ENCODE results near the gene NFATC2. TPM values are rescaled to one million over a fixed set of nuclear protein-coding genes. Genes with fewer than 3 reads are reported as not detected.

Gene NFATC2
- total RNA-seq = 1 to 10 TPM; 6.2 to 7.3 (median 7.2) TPM
- long read RNA-seq, donor 1, partial matches to known transcripts = 0 of 2 reads
- long read RNA-seq, donor 1, other reads (novel, unspliced or antisense) = 2 of 2 reads
- long read RNA-seq, donor 2, partial matches to known transcripts = 0 of 2 reads
- long read RNA-seq, donor 2, other reads (novel, unspliced or antisense) = 2 of 2 reads

GRCh38 chr20:51542571-51543421, at the start of gene NFATC2:
Gene NFATC2, minus strand, starts transcription at chr20:51542719. Its CDS starts 220 bp downstream, at chr20:51542499.
- H3K4me1 ChIP-seq (ENCODE audit: low read depth) = peaks cover 15% of the 10 kb centered on the region
- peak; percentile 64 to 78 (median 77) for DNase-seq
- no peaks in the 10 kb centered on the region for H3K36me3 ChIP-seq (ENCODE audit: low read depth)
- no peaks in the 10 kb centered on the region for H3K9me3 ChIP-seq
- peak; percentile 73 for ATAC-seq
- intact Hi-C loops (cut with DNase I, micrococcal nuclease) = no loop called here
- TF ChIP-seq CTCF (IDR thresholded peaks at IDR 0.05) = no peak
- H3K4me3 ChIP-seq = peak within 1 kb of the TSS; percentile 44

- DNase-seq (no peak), ATAC-seq (no peak)
- Histone ChIP-seq H3K36me3 (ENCODE audit: low read depth) (no peaks in the 10 kb centered on the region), H3K4me1 (ENCODE audit: low read depth) (peaks cover 5% of the 10 kb centered on the region), H3K9me3 (no peaks in the 10 kb centered on the region), H3K4me3 (no peak overlapping the region)
- TF ChIP-seq CTCF (IDR thresholded peaks at IDR 0.05) = no peak
- intact Hi-C loops (cut with DNase I, micrococcal nuclease) = loop anchor here in 1 of 2 donors (5.0 kb wide), 1 partner anchor 210 kb away; no protein-coding TSS in a partner anchor
Measured at GRCh38 chr20:51591871-51592270, 49.4 kb upstream of the NFATC2 start.

DNA sequence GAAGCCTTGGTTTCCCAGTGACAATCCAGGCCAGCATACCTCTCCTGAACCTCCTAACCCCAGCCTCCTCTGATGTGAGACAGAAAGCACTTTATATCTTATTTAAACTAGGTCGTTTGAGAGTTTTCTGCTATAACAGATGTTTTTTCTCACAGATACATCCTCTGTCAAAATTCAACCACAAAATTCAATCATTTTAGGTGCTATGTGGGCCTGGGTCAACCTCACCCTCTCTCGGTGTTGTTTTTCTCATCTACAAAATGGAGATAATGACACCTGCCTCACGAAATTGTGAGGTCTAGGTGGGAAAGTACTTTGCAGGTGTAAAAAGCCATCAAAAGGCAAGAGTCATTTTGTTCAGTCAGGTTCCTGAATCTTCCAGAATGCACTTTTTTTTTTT, 46.2 kb upstream of the NFATC2 start:
- TF ChIP-seq CTCF (IDR thresholded peaks at IDR 0.05) = no peak
- DNase-seq (no peak), ATAC-seq (no peak)
- H3K36me3 ChIP-seq (ENCODE audit: low read depth) = no peaks in the 10 kb centered on the region
- H3K4me3 ChIP-seq = no peak overlapping the region
- intact Hi-C loops (cut with DNase I, micrococcal nuclease) = no loop called here
- H3K9me3 ChIP-seq = no peaks in the 10 kb centered on the region
- H3K4me1 ChIP-seq (ENCODE audit: low read depth) = no peaks in the 10 kb centered on the region

DNA sequence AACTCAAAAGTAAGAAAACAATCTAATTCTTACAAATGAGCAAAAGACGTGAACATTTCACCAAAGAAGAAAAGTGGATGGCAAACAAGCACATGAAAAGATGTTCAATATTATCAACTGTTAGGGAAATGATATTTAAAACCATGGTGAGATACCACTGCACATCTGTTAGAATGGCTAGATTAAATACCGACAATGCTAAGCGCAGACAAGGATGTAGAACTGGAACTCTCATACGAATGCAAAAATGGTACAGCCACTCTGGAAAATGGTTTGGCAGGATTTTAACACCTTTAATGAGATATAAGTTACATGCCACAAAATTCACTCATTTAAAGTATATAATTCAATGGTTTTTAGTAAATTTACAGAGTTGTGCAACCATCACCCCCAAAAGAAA, 44.6 kb upstream of the NFATC2 start:
- H3K4me3 ChIP-seq = no peak overlapping the region
- no peaks in the 10 kb centered on the region for H3K4me1 ChIP-seq (ENCODE audit: low read depth)
- no peaks in the 10 kb centered on the region for H3K36me3 ChIP-seq (ENCODE audit: low read depth)
- no peak for DNase-seq
- H3K9me3 ChIP-seq = no peaks in the 10 kb centered on the region
- intact Hi-C loops (cut with DNase I, micrococcal nuclease) = no loop called here
- TF ChIP-seq CTCF (IDR thresholded peaks at IDR 0.05) = no peak
- ATAC-seq = no peak

DNA sequence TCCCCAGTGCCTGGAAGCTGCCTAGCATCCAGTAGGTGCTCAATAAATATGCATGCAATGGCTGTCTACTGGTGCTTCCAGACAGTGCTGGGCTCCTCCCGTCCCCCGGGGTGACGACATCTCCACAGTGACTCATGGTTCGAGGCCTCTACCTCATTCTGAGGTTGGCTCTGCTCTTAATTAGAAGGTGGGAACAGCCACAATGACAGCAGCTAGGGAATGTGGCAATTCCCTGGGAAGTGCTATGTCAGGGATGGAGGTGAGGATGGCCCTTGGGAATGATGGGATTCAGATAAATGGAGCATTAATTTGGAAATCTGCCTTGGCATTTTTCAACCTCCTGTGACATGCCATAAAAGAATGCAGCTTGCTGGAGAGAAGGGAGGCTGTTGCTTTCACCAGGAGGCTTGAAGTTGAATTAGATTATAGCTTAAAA, 43.5 kb upstream of the NFATC2 start:
- no peak for ATAC-seq
- TF ChIP-seq CTCF (IDR thresholded peaks at IDR 0.05) = no peak
- no peak for DNase-seq
- no peaks in the 10 kb centered on the region for H3K9me3 ChIP-seq
- H3K4me3 ChIP-seq = no peak overlapping the region
- H3K4me1 ChIP-seq (ENCODE audit: low read depth) = no peaks in the 10 kb centered on the region
- intact Hi-C loops (cut with DNase I, micrococcal nuclease) = no loop called here
- no peaks in the 10 kb centered on the region for H3K36me3 ChIP-seq (ENCODE audit: low read depth)

Measured in mucosa of descending colon (tissue), 3 donors.